DMS153 treated with DMSO at 0.1 percent for 48 hours (cell line): ENCODE data around the gene PEX13.
"Not testable (repeated sequence)": the region's sequence is repeated elsewhere in the genome, so short reads cannot be mapped to it uniquely, and the experiment has no call there.

Experiments used
- DNase-seq: peaks from one replicate; lab custom pipeline; 2025; ENCODE audit not compliant: unreplicated experiment; lab: John Stamatoyannopoulos, UW

The PEX13 gene

GRCh38 chr2:61006486-61007105 lies 10.9 kb upstream of the PEX13 start:
- DNase-seq: no peak

GRCh38 chr2:61009355-61009754 lies 8.2 kb upstream of the PEX13 start:
- no peak for DNase-seq

DNA sequence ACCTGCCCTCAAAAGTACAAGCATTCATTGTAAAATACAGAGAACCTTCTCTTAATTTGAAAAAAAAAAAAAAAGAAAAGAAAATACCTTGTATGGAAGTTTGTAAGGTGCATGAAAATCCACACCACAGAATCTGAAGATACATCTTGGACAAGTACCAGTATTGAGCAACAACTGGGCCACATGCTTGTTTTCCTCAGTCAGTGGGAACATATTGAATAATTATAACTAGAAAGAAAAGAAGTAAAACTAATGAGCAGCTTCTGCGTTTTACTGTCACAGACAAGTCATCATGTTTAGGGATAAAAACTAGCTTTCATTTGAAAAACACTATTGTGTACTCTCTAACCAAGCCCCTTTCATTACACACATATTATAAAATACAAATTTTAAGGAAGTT lies 5.8 kb upstream of the PEX13 start:
- no peak for DNase-seq

DNA sequence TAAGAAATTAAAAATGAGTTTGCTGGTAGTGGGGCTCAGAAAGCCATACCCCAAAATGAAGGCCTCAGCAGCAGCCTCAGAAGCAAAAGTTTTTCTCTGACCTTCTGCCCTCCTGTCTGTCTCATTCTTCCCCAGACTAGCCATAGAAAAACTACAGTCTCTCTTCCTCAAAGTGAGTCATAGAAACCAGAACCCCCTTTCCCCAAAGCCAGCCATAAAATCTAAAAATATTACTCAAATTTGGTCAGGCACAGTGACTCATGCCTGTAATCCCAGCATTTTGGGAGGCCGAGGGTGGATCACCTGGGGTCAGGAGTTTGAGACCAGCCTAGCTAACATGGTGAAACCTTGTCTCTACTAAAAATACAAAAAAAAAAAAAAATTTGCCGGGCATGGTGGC lies 5.2 kb upstream of the PEX13 start:
- not testable (repeated sequence) for DNase-seq

DNA sequence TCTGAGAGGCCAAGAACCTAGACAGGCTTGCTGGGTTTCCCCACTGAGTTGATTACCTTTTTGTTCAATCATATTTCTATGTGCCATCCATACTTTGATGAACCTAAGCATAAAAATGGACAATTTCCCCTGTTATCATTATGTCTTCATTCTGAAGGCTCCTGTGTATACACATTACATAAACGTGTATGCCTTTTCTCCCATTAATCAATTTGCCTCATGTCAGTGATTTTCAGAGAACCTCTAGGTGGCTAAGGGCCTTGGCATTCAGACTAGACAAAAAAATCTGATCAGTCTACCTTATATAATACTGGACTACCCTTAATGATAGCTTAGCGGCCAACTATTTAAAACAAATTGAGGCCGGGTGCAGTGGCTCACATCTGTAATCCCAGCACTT lies 4.1 kb upstream of the PEX13 start:
- DNase-seq: no peak

DNA sequence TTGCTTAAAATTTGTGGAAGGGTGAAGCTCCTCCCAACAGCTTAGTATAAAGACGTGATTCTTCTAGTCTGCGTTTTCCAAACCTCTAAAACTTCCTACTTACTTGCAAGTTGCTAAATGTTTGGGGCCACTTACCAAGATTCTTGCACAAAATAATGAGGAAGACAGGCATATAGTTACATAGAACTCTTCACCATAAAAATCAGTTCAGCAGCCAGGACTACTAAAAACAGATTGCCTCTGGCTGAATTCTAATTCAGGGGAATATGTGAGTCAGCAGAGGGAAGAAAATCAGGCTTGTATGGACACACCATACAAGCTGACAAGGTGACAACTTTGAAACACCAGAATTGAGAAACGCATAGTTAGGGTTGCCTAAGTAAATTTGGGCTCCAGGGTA lies 2.8 kb upstream of the PEX13 start:
- no peak for DNase-seq

DNA sequence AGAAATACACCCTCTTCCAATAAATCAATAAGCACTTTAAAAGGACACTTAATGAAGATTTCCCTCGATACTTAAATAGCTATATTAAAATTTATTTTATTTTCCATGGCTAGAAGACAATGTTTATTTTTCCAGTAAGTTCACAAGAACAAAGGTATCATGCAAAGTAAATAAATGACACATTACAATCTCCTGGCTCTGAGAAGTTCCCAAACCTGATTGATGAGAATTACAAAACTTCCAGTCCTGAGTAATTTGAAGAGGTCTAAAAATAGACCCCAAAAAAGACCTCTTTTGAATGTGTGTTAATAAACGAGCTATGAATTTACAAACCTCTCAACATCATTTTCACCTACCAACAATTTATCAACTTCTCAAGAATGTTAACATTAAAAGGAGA lies 1.5 kb upstream of the PEX13 start:
- no peak for DNase-seq

- no peak for DNase-seq
These were observed 1.0 kb upstream of the PEX13 start for GRCh38 chr2:61016392-61017002.

DNA sequence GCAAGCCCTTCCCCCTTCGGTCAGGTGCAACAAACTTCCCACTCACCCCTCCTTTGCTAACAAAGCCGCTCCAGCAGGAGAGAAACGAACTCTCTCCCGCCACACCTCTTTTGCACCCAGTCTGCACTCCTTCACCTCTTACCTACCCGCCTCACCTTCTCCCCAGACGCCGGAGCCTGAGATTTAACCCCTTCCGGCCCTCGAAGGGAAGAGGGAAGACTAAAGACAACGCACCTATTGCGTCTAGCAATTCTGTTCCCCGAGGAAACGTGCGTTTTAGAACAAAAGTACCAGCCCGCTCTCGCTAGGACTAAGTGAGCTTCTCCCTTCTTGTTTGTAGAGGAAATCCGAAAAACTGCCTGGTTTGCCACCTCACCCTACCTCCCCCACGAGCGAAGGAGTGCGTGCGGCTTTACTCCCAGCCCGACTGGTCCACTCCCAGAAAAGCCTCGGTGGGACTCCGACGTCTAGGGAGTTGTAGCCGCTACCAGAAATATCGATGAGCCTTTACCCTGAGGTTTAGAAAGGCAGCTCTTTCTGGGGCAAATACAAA lies 441 bp upstream of the PEX13 start:
- DNase-seq: peak; percentile 79

GRCh38 chr2:61018318-61018755 lies 817 bp downstream of the PEX13 start:
- DNase-seq: no peak

DNA sequence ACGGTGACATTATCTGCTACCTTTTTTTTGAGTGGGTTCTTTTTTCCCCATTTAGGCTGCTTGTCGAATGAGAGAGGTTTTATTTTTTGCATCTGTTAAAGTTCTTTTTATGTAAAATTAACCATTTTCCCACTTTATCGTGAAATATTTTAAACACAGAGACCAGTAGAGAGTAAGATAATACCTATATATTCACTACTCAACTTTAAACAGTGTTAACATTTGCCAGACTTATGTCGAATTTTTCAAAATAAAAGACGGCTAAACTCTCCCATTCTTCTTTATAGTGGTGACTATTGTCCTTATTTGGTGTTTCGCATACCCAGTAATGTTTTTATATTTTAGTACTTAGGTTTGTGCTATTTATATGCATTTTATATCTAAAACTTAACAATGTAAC lies 1.3 kb downstream of the PEX13 start:
- DNase-seq: no peak

GRCh38 chr2:61021228-61021660 lies 3.7 kb downstream of the PEX13 start:
- no peak for DNase-seq

- DNase-seq: no peak
These were observed 6.2 kb downstream of the PEX13 start for GRCh38 chr2:61023670-61024069.

DNA sequence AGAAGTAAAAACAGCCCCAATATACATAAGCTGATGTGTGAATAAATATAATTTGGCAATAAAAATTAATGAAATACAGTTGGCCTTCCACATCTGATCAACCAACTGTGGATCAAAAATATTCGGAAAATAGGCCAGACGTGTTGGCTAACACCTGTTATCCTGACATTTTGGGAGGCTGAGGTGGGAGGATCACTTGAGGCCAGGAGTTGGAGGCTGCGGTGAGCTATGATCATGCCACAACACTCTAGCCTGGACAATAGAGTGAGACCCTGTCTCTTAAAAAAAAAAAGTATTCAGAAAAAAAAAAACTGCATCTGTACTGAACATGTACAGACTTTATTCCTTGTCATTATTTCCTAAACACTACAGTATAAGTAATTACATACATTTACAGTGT lies 12.0 kb downstream of the PEX13 start:
- DNase-seq: no peak

DNA sequence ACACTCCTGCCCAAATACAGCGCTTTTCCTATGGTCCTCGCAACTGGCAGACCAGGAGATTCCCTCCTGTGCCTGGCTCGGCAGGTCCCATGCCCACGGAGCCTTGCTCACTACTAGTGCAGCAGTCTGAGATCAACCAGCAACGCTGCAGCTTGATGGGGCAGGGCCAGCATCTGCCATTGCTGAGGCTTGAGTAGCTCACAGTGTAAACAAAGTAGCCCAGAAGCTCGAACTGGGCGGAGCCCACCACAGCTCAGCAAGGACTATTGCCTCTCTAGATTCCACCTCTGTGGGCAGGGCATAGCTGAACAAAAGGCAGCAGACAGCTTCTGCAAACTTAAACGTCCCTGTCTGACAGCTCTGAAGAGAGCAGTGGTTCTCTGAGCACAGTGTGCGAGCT lies 17.1 kb downstream of the PEX13 start:
- not testable (repeated sequence) for DNase-seq

DNA sequence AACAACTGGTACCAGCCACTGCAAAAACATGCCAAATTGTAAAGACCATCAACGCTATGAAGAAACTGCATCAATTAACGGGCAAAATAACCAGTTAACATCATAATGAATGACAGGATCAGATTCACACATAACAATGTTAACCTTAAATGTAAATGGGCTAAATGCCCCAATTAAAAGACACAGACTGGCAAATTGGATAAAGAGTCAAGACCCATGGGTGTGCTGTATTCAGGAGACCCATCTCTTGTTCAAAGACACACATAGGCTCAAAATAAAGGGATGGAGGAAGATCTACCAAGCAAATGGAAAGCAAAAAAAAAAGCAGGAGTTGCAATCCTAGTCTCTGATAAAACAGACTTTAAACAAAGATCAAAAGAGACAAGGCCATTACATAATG lies 19.1 kb downstream of the PEX13 start:
- not testable (repeated sequence) for DNase-seq

- no peak for DNase-seq
These were observed 25.3 kb downstream of the PEX13 start for GRCh38 chr2:61042807-61043206.

DNA sequence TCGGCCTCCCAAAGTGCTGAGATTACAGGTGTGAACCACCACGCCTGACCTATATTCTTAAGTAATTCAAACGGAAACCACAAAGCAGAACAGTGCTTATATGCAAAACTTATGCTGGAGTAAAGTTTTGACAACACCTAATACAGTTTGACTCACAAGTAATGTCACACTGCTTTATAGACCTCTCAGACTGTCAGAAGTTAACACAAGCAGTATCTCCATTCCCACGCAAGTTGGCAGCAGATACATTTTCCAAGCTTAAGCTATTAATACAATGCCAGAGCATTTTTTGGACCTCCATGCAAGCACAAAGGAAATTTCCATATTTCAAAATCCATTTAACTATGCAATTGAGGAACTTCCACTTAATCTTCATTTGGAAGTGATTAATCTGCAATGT lies 27.1 kb downstream of the PEX13 start:
- no peak for DNase-seq

DNA sequence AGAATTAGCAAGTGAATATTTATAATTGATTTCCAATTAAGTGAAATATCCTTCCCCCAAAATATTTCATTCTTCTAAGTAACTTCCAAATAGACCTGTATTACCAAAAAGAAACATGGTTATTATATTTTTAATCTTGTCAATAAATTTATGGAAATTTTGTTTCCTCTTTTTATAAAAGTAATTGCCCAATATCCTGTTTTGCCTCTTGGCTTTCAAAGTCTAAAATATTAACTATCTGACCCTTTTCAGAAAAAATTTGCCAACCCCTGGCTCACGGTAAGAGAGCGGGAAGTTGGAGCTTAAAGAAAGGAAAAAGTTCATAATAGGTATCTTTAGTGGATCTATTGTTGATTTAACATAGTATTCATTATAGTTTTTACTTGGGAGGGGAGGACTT lies 27.7 kb downstream of the PEX13 start:
- no peak for DNase-seq

DNA sequence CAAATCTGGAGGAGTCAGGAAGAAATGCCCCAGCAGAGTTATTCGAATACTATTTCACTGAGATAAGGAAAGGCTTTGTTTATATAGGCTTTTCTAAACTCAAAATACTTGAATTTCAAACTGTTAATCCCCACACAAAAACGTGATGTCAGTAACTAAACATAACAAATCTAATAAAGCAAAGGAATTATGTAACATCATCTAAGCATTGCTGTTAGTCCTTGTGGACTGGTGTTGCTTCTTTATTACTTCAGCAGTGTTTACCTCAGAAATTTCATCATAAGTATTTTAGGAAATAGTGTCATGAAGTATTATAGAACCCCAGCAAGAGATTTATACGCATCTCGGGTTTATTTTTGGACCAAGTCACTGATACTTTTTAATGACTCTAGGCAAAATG lies 28.5 kb downstream of the PEX13 start:
- no peak for DNase-seq

GRCh38 chr2:61055557-61055956 lies 38.0 kb downstream of the PEX13 start:
- no peak for DNase-seq

DNA sequence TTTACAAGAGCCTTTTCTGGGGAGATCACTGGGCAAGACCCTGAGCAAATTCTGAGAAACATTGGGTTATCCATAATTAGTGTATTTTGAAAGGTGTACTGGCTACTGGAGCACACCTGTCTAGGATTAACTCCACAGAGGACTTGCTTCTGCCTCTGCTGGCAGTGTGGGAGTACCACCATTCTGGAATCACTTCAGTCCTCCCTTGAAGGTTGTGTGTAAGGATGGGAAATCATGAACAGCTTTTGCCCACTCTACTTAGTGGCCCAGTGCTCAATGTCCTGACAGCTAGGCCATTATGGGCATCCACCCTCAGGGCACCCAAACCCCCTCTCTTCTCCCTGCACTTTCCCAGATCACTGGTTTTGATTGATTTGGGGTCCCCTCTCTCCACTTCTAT lies 40.0 kb downstream of the PEX13 start:
- no peak for DNase-seq

GRCh38 chr2:61059382-61059781 lies 41.9 kb downstream of the PEX13 start:
- DNase-seq: no peak
